ENCODE results near the gene CACNA1I. TPM values are rescaled to one million over a fixed set of nuclear protein-coding genes. Genes with fewer than 3 reads are reported as not detected.

CACNA1I gene
- total RNA-seq, 1 experiment from 2014 or later: 0.15 TPM

DNA sequence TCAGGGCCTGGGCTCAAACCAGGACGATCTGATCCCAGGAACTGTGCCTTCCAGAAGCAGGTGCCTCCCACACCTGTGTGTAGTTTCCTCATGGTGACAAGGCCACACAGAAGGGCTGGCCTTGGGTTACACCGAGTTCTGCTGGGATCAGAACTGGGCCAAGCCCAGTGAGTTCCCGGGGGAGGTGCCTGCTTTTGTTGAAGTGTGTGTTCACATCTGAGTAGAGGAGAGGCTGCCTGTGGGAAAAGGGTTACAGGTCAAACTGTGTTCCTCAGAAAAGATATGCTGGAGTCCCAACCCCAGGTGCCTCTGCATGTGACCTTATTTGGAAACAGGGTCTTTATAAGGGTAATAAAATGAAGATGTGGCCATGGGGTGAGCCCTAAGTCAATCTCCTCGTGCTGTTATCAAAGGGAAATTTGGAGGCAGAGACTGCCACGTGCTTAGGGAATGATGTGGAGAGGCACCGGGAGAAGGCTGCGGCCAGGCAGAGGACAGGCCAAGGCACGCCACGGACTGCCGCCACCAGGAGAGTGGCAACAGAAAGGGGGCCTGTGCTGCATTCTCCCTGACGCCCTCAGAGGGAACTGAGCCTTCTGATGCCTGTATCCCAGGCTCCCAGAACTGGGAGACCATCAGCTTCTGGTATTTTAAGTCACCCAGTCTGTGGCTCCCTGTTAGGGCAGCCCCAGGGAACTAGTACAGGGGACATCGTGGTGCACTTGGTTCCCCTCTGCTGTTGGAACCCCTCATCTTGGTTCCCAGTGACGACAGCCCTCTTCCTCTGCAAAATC is 158.8 kb downstream of the CACNA1I start:
- ChIA-PET POLR2A (no interaction called here), RAD21 (ENCODE audit: low non-redundant PET in 1 of 2, low total read pairs in 2 of 2, uncharacterized antibody in 2 of 2, unreplicated experiment in 2 of 2) (no interaction called here), CTCF (no interaction called here)
- H4K20me1 ChIP-seq (ENCODE audit: insufficient read depth): no peaks in the 10 kb centered on the region
- H2AFZ ChIP-seq (ENCODE audit: low read depth, low read length, poor library complexity, severe bottlenecking): no peak overlapping the region
- H3K79me2 ChIP-seq (ENCODE audit: insufficient read depth, low read length): no peaks in the 10 kb centered on the region
- H3K27me3 ChIP-seq (ENCODE audit: insufficient read depth, low read length): no peaks in the 10 kb centered on the region
- H3K4me3 ChIP-seq (replicated peaks in 1 of 2; ENCODE audit: low read depth in 1 of 2, low read length in 2 of 2): no peak overlapping the region
- H3K27ac ChIP-seq (ENCODE audit: low read depth, low read length): no peak overlapping the region
- DNase-seq (ENCODE audit: low read depth, low spot score) (no peak), ATAC-seq (no peak)
- H3K4me1 ChIP-seq (ENCODE audit: control insufficient read depth in 1 of 2, insufficient read depth in 2 of 2, low read length in 2 of 2): peaks cover 0 to 3% of the 10 kb centered on the region in 2 experiments; a peak in 2 of 4 replicates
- no peaks in the 10 kb centered on the region for H3K9me2 ChIP-seq (ENCODE audit: insufficient read depth)
- no peaks in the 10 kb centered on the region for H3K9me3 ChIP-seq (ENCODE audit: control insufficient read depth in 1 of 2, insufficient read depth in 1 of 2, low read depth in 1 of 2, low read length in 2 of 2)
- no peaks in the 10 kb centered on the region for H3K36me3 ChIP-seq (ENCODE audit: control insufficient read depth in 1 of 2, insufficient read depth in 2 of 2, low read length in 2 of 2)
- TF ChIP-seq SIN3A (IDR thresholded peaks at IDR 0.05; ENCODE audit: low read depth): no peak
- TF ChIP-seq SRF (IDR thresholded peaks at IDR 0.05; ENCODE audit: low read depth): no peak
- H3K4me2 ChIP-seq (ENCODE audit: low read length): no peak overlapping the region
- intact Hi-C loops (cut with micrococcal nuclease): no loop called here
- no TSS peak for BruUV-seq (replicated peaks)
- H3K9ac ChIP-seq (ENCODE audit: low read length): no peak overlapping the region

- Histone ChIP-seq H3K9me2 (ENCODE audit: insufficient read depth) (no peaks in the 10 kb centered on the region), H3K4me3 (replicated peaks in 1 of 2; ENCODE audit: low read depth in 1 of 2, low read length in 2 of 2) (no peak overlapping the region), H3K4me1 (ENCODE audit: control insufficient read depth in 1 of 2, insufficient read depth in 2 of 2, low read length in 2 of 2) (no peaks in the 10 kb centered on the region), H3K9ac (ENCODE audit: low read length) (no peak overlapping the region), H3K79me2 (ENCODE audit: insufficient read depth, low read length) (no peaks in the 10 kb centered on the region), H3K9me3 (ENCODE audit: control insufficient read depth in 1 of 2, insufficient read depth in 1 of 2, low read depth in 1 of 2, low read length in 2 of 2) (no peaks in the 10 kb centered on the region), H3K27me3 (ENCODE audit: insufficient read depth, low read length) (no peaks in the 10 kb centered on the region), H4K20me1 (ENCODE audit: insufficient read depth) (no peaks in the 10 kb centered on the region), H3K4me2 (ENCODE audit: low read length) (no peak overlapping the region), H3K27ac (ENCODE audit: low read depth, low read length) (no peak overlapping the region), H2AFZ (ENCODE audit: low read depth, low read length, poor library complexity, severe bottlenecking) (no peak overlapping the region), H3K36me3 (ENCODE audit: control insufficient read depth in 1 of 2, insufficient read depth in 2 of 2, low read length in 2 of 2) (no peaks in the 10 kb centered on the region)
- CTCF ChIA-PET: no interaction called here
- DNase-seq (ENCODE audit: low read depth, low spot score) (no peak), ATAC-seq (no peak)
- POLR2A ChIA-PET: no interaction called here
- intact Hi-C loops (cut with micrococcal nuclease): no loop called here
- no peak for TF ChIP-seq SRF (IDR thresholded peaks at IDR 0.05; ENCODE audit: low read depth)
- TF ChIP-seq EGR1 (IDR thresholded peaks at IDR 0.05; ENCODE audit: low read depth): no peak
- TF ChIP-seq FOSL1 (IDR thresholded peaks at IDR 0.05; ENCODE audit: low read depth): no peak
- TF ChIP-seq SP1 (IDR thresholded peaks at IDR 0.05; ENCODE audit: low read depth): no peak
- no peak for TF ChIP-seq ELF1 (IDR thresholded peaks at IDR 0.05; ENCODE audit: borderline replicate concordance, low read depth)
- TF ChIP-seq, protein P1, sequence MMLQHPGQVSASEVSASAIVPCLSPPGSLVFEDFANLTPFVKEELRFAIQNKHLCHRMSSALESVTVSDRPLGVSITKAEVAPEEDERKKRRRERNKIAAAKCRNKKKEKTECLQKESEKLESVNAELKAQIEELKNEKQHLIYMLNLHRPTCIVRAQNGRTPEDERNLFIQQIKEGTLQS (IDR thresholded peaks at IDR 0.05): no peak
- TF ChIP-seq CEBPB (IDR thresholded peaks at IDR 0.05; ENCODE audit: low read depth): no peak
- TF ChIP-seq ZFX (IDR thresholded peaks at IDR 0.05): no peak
- no peak for TF ChIP-seq CBX3 (IDR thresholded peaks at IDR 0.05; ENCODE audit: low read depth)
- no peak for TF ChIP-seq MAX (IDR thresholded peaks at IDR 0.05)
- no peak for TF ChIP-seq EZH2phosphoT487 (IDR thresholded peaks at IDR 0.05; ENCODE audit: borderline replicate concordance)
- TF ChIP-seq JUND (IDR thresholded peaks at IDR 0.05): no peak
- BruUV-seq (replicated peaks): no TSS peak
- RAD21 ChIA-PET (ENCODE audit: low non-redundant PET in 1 of 2, low total read pairs in 2 of 2, uncharacterized antibody in 2 of 2, unreplicated experiment in 2 of 2): no interaction called here
Observed at GRCh38 chr22:39731481-39731880, 160.9 kb downstream of the CACNA1I start.
